GM21515 (cell line): ENCODE data around the gene TCF7L1.

ENCODE experiments used
- ATAC-seq: cut with Tn5 transposase; IDR thresholded peaks from one replicate; pipeline ENCODE4 v1.9.1; 2021; ENCODE audit not compliant: unreplicated experiment

The TCF7L1 gene

DNA sequence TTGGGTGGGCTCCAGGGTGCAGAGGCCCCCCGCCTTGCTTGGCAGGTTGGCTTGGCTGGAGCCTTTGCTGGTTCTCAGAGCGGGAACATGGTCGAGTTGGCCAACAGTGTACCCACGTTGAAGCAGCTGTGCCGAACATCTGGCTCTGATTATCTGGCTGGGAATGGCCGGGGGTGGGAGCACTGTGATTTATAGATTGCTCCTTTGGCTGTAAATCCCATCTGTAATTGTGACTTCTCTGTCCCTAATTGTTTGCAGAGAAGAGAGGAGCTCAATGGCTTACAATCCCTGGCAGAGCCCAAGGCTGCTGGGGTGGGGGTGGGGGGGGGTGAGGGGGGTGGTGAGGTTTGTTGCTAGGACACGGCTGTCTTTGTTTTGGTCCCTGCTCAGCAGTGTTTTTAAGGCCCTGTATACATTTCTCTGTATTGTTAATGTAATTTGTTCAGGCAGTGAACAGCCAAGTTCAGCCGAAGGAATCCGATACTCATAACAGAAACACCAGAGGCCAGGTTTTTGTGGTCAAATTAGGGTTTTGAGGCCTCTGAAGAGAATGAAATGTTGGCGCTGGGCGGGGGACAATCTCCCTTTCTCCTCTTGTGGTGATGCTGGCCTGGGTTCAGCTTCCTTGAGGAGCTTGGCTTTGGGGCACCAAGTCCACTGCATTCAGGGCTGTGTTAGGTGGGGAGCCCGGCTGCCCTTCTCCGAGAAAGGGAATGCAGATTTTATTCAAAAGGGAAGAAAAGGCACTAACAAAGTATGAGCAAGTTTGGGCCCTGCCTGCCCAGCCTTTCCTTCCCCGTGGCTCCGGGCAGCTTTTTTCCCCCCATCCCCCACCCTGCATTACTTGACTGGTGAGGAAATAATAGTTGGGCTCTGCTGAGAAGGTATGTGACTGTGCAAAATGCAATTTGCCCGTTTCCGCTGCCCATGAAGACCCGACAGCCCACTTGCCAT is 82.5 kb downstream of the TCF7L1 start:
- no peak for ATAC-seq

DNA sequence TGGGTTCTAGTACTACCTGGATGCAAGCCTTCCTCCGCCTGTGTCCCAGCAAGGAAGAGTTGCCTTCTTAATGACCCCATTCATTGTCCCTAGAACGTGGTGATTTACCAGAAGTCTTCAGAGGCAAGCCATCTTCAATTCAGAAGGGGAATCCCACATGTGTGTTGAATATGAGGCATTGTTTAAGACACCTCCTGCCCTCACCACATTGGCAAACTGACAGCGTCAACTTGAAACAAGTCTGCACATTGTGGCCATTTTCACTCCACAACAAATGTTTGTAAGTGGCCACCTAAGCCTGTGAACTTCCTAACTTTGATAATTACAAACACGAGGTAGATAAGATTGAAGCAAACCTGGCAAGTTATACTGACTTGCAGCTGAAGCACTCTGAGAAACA is 83.7 kb downstream of the TCF7L1 start:
- ATAC-seq: no peak

DNA sequence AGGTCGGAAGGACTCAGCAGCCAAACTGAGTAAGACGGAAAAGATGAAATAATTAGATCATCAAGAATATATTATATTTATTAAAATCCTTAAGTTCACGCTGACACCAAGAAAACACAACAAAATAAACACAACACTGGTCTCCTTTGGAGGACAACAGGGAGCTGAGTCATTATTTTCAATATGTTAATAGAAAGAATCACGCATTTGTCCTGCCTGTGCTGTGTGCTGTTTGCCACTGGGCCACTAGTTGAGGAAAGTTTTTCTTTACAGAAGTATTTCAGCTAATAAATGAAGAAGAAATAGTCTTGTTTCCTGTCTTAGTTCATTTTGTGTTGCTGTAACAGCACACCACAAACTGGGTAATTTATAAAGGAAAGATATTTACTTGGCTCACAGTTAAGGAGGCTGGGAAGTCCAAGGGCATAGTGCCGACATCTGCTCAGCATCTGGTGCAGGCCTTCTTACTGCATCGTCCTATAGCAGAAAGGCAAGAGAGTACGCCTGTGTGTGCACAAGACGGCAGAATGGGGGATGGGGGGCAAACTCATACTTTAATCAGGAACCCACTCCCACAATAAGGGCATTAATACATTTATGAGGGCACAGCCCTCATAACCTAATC is 88.0 kb downstream of the TCF7L1 start:
- no peak for ATAC-seq

DNA sequence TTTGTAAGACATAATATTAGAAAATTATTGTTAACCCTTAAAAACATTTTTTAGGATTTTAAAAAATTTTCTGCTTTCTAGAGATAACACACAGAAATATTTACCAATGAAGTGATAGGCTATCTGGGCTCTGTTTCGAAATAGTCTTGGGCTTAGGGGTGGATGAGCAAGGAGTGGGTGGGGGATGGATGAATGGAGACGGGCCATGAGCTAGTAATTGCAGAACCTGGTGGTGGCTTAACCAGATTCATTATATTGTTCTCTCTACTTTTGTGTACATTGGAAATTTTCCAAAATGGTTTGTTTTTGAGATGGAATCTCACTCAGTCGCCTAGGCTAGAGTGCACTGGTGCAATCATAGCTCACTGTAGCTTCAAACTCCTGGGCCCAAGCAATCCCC is 89.6 kb downstream of the TCF7L1 start:
- no peak for ATAC-seq

DNA sequence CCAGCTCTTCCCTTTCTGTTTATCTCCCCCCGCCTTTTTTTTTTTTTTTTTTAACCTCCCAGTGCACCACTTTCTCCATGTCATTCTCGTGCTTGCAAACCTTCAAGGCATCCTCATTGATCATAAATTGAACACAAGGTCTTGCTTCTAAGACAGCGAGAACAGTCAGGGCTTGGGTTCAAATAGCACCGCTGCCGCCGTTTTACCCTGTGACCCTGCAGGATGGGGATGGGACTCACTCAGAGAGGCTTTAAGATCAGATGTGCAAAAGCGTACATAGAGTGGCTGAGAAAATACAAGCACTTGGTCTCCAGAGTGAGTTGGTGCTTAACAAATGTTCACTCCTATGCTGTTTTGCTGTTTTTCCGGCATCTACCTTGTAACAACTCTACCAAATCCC is 93.6 kb downstream of the TCF7L1 start:
- ATAC-seq: no peak

DNA sequence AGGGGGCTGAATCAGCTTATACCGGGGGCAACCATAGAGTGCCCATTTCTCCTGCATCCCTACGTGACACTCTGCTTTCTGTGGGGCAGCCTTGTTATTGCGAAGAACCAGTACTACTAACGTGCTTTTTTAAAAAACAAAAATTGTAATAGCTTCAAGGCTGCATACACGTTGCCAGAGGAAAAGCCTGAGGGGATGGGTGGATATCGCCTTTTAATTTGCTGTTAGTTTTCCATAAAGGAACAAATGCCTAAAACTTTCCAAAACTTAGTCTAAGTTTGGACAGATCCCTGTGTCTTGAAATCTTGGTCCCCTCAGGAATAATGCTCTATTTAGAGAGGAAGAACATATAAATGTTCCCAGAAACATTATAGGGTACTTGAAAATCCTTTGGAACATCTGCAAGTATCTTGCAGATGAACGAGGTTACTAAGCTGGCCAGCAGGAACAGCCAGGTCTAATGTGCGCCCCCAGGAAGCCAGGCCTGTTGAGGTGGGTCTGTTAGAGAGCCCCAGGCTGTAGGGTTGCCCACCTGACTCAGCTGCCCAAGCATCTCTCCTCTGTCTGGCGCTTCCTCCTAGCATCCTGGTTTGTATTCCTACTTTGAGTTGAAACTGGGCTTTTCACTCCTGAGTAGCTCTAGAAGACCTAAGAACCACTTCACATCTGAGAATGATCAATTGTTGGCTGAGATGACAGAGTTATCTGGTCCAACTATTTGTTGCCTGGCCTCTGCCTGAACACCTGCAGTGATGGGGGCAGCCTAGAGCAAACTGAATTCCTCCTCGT is 97.7 kb downstream of the TCF7L1 start:
- ATAC-seq: no peak

DNA sequence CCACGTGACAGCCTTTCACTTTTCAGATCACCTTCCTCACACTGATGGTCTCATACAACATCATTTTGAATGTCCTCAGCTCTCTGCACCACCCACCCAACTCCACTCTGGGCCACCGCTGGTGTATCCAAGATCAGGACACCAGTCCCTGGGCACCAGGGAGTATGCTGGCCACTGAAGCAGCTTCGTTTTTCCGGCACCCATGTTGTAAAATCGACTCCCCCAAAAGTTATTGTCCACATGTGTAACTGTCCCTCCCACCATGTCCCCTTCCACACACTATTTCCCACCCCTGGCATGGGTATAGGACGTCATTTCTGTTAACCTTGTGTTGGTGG is 98.2 kb downstream of the TCF7L1 start:
- ATAC-seq: no peak

DNA sequence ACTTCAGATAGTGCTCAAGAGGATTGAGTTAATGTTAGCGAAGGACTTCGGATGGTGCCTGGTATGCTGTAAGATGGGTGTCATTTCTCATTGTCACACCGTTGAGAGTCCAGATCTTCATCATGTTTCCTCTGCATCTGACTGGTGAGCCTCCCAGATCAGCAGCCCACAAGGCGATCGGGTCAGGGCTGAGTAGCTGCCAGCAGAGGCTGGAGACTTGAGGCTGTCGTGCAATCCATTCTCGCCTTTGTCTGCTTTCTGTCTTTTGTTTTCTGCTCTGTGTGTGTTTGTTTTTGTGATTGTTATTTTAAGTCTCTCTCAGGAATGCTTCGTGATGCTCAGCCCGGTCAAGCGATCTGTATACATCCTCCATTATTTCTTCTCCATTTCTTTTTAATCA is 98.8 kb downstream of the TCF7L1 start:
- no peak for ATAC-seq

DNA sequence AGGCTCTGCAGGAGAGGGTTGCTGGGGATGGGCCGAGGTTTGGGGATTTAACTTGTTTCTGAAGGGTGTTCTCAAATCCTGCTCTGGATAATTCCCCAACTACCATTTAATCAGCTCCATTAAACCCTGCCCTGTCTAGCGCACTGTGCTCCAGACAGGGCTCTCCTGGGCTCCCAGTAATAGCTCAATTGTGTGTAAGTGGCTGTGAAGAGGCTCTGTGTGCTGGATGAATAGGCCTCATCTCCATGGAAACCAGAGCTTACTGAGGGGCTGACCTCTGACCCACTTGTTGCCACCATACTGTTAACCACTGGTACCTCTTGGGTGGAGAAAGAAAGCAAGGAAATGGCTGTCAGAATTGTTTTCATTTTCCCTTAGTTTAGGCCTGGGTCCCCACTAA is 101.7 kb downstream of the TCF7L1 start:
- ATAC-seq: no peak

DNA sequence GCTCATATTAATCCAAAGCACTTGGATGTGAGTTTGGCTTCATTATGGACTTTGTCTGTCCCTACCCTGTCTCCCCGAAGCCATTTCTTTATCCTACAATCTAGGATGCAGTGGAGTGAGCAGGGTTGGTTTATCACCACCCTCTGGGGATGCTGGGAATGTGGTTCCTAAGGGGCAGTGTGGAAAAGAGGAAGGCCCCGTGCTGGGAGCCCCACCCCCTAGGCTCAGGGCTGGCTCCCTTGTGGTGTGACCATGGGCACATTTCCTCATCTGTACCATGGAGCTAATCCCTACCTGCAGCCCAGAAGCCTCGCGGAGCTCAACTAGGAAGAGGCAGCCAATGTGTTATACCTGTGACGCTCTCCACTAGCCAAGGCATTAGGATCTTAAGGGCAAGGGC is 102.1 kb downstream of the TCF7L1 start:
- ATAC-seq: no peak

DNA sequence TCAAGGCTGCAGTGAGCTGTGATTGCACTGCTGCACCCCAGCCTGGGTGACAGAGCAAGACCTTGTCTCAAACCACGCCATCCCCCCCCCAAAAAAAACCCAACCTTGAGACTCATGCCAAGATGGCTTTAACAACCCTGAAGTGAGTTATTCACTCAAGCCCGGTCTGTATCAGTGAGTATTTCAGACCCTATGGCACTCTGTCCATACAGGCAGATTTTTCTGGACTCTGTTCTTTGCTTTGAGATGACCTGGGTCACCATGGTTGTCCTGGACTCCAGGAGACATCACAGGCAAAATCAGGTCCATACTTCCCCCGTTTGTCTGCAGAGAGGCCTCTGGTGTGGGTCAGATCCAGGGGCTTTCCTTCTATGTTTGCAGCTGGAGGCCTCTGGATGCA is 102.9 kb downstream of the TCF7L1 start:
- ATAC-seq: no peak

DNA sequence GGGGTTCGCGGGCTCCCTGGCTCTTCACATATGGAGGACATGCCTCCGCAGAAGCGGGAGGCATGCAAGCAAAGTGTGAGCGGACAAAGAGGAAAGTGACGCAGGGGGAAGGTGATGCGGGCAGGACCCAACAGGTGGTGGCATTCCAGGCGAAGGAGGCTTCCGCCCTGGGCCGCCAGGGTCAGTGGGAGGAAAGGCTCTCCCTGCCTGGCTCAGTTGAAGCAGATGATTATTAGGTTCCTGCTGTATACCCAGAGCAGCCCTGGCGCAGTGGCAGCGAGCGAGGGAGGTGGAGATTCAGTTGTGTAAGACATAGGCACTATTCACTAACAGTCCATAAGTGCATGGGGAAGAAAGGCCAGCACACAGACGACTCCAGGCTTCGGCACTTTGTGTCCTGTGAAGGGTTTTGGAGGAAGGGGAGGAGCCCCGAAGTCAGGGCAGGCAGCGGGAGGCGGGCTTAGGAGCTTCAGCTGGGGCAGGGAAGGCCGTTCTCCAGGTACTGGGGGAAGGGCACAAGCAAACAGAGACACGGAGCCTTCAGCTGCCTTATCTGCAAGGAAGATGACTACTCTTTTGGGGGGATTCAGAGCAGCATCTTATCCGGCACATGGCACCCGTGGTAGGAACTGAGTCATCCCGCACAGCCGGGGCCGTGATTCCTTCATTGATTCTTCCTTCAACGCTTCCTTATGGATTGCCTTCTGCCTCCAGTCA is 104.8 kb downstream of the TCF7L1 start:
- ATAC-seq: no peak

DNA sequence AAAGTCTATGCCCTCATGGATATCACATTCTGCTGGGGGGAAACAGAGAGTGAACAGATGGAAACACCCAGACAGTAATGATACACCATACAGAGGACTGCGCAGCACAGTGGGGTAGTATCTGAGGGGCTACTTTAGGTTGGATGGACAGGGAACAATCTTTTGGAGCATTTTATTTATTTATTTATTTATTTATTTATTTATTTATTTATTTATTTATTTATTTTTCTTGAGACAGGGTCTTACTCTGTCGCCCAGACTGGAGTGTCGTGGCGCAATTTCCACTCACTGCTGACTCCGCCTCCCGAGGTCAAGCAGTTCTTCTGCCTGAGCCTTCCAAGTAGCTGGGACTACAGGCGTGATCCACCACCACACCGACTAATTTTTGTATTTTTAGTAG is 105.4 kb downstream of the TCF7L1 start:
- no peak for ATAC-seq

DNA sequence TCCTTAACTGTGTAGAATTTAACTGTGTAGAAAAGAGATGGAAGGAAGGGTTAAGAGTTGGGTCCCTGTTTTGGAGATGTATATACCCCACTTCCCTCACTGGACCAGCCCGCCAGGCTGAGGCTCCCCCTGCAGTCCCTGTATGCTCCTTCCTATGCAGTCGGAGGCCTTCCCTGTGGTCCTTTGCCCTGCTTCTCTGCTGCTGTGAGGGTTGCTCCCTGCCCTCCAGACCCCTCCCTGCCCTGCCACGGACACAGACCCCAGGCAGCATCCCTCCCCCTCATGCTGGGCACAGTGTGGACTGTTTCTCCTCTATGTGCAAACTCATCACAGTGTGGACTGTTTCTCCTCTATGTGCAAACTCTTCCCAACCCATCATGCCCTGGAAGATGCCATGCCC is 105.9 kb downstream of the TCF7L1 start:
- no peak for ATAC-seq

DNA sequence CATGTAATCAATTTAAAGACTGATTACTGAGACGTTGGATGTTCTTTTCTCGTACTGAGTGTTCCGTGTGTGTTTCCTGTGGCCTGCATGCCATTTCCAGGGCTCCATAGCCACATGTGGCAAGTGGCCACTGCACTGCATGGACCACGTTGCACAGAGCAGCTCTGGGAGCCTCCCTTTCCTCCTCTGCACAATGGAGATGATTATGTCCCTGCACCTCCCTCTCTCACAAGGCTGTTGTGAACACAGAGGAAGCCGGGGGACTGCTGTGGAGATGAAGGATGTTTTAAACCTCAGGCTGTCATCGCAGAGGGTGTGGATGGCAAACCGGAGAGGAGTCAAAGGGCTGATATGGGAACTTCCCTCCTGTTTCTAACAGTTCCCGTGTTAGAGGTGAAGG is 106.9 kb downstream of the TCF7L1 start:
- no peak for ATAC-seq

DNA sequence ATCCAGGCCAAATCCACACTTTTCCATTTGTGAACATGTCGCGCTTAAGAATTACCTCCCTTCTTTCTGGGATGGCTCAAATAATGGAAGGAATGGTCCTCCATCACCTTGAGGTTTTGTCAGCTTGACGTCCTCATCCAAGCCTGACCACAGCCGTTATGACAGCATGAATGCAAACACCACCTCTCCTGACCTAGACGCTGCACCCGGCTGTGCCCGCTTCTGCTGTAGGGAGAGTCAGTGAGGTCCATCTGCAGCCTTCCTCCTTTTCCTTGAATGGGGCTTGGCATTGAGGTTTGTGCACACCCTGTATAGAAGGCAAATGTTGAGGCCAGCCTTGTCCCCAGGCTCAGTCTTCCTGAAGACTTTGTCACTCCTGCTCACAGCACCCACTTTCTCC is 109.1 kb downstream of the TCF7L1 start:
- no peak for ATAC-seq

DNA sequence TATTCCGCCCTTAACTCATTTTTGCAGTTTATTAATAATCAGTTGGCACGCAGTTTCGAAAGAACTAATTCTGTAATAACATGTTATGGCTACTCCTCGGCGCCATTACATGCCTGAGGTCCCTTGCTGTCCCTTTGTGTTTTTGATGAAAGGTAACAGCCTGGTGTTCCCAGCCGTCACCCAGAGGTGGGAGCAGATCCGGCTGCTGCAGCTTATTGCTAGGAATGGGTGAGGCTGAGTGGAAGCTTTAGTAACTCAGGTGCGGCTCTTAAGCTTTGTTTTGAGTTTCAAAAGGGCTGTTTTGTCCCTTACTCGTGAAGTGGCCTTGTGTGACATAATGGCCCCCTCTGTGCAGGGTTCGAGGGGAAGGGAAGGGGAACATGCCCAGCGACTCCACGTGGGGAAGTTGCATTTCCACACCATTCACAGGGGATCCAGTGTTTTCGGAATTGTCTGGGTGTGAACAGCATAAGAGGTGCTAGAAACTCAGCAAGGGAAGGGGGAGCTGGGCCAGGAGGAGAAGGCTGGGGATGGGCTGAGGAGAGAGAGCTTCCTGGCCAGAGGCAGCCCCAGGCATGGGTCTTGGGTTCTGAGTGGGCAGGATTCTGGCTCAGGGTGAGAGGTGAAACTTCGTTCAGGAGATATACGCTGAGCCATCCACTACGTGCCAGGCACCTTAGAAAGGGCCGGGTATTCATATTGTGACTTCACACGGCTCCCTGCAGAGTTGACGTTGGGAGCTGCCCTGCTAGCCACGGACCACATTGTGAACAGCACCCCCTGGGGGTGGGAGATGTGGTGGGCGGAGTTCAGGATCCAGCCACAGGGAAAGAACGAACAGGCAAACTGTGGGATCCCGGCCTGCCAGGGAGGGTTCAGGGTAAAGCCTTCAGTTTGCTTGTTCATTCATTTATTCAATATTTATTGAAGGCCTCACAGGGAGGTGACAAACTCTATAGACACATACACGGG is 110.2 kb downstream of the TCF7L1 start:
- no peak for ATAC-seq

DNA sequence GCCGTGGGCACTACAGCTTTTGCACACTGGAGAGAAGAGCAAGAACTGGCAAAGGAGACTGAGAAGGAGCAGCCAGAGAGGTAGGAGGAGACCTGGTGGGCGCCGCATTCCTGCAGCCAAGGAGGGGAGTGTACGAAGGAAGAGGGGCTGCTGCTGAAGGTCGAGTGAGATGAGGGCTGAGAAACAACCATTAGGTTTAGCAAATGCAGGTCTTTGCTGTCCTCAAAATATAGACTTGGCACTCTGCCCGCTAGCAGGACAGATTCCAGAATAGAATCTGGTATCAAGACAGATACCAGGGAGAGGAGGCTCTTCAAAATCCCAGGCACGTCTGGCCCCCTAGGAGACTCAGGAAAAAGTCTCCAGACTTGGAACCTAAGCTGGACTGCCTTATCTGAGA is 111.6 kb downstream of the TCF7L1 start:
- no peak for ATAC-seq

DNA sequence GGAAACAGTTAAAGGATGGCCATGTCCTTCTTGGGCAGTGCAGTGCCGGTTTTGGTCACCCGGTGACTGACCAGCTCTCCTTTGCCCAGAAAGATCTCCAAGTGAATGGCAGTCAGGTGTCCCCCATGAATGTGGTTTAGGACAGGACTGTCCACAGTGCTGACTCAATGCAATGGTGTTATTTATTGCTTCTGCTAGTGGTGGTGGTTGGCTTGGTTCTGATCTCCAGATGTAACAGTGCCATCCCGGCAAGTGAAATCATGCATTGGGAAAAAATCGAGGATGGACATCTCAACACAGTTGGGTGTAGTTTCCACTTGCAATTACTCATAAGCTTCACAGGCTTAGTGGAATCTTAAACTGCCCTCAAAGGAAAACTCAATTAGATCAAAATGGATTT is 112.7 kb downstream of the TCF7L1 start:
- ATAC-seq: no peak

DNA sequence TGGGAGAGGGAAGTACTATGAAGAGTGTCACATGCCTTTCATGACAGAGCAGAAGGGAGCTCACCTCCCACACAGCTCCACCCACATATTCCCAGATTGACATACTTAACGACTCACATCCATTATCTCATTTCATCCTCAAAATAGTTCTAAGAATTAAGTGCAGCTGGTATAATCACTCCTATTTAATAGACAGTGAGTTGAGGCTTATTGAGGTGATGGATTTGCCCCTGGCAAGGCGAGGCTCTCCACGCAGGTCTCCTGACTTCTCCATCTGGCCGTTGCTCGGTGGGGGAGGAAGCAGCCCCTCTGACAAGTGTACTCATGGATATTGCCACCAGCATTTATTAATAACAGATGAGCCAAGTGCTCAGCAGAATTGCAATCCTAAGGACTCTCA is 113.2 kb downstream of the TCF7L1 start:
- ATAC-seq: no peak
